ENCODE results near the gene TNFRSF12A.

TNFRSF12A gene

DNA sequence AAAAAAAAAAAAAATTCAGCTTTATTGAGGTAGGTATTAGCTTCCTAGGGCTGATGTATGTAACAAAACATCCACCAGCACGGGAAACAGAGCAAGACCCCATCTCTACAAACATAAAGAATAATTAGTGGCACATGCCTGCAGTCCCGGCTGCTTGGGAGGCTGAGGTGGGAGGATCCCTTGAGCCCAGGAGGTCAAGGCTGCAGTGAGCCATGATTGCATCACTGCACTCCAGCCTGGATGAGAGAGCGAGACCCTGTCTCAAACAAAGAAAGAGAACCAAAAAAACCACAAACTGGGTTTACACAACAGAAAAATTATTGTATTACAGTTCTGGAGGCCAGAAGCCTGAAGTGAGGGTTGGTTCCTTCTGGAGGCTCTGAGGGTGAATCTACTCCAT is 22.2 kb downstream of the TNFRSF12A start:
- TF ChIP-seq, protein P1, sequence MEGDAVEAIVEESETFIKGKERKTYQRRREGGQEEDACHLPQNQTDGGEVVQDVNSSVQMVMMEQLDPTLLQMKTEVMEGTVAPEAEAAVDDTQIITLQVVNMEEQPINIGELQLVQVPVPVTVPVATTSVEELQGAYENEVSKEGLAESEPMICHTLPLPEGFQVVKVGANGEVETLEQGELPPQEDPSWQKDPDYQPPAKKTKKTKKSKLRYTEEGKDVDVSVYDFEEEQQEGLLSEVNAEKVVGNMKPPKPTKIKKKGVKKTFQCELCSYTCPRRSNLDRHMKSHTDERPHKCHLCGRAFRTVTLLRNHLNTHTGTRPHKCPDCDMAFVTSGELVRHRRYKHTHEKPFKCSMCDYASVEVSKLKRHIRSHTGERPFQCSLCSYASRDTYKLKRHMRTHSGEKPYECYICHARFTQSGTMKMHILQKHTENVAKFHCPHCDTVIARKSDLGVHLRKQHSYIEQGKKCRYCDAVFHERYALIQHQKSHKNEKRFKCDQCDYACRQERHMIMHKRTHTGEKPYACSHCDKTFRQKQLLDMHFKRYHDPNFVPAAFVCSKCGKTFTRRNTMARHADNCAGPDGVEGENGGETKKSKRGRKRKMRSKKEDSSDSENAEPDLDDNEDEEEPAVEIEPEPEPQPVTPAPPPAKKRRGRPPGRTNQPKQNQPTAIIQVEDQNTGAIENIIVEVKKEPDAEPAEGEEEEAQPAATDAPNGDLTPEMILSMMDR (IDR thresholded peaks at IDR 0.05; ENCODE audit: low read depth, low read length, missing control alignments): no peak
- Histone ChIP-seq H3K27me3 (replicated peaks) (peaks cover 29% of the 10 kb centered on the region), H3K4me3 (ENCODE audit: low read depth, low read length) (no peak overlapping the region), H3K27ac (no peak overlapping the region), H3K36me3 (replicated peaks) (no peaks in the 10 kb centered on the region)
- DNase-seq: no peak
- in situ Hi-C loops (cut with HindIII; ENCODE audit: low pct_ligation_motif_present, low sequenced_read_pairs): no loop called here

DNA sequence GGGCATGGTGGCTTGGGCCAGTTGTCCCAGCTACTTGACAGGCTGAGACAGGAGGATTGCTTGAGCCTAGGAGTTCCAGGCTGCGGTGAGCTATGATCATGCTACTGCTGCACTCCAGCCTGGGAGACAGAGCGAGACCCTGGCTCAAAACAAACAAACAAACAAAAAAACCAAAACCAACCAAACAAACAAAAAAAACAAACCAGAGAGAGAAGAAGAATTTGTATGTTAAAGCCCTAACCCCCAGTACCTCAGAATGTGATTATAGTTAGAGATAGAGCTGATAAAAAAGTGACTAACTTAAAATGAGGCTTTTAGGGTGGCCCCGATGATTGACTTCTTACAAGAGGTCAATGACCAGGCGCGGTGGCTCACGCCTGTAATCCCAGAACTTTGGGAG is 24.5 kb downstream of the TNFRSF12A start:
- DNase-seq: no peak
- H3K36me3 ChIP-seq (replicated peaks): no peaks in the 10 kb centered on the region
- TF ChIP-seq, protein P1 (IDR thresholded peaks at IDR 0.05; ENCODE audit: low read depth, low read length, missing control alignments): no peak
- H3K4me3 ChIP-seq (ENCODE audit: low read depth, low read length): no peak overlapping the region
- H3K27ac ChIP-seq: no peak overlapping the region
- in situ Hi-C loops (cut with HindIII; ENCODE audit: low pct_ligation_motif_present, low sequenced_read_pairs): no loop called here
- peaks cover 11% of the 10 kb centered on the region for H3K27me3 ChIP-seq (replicated peaks)

DNA sequence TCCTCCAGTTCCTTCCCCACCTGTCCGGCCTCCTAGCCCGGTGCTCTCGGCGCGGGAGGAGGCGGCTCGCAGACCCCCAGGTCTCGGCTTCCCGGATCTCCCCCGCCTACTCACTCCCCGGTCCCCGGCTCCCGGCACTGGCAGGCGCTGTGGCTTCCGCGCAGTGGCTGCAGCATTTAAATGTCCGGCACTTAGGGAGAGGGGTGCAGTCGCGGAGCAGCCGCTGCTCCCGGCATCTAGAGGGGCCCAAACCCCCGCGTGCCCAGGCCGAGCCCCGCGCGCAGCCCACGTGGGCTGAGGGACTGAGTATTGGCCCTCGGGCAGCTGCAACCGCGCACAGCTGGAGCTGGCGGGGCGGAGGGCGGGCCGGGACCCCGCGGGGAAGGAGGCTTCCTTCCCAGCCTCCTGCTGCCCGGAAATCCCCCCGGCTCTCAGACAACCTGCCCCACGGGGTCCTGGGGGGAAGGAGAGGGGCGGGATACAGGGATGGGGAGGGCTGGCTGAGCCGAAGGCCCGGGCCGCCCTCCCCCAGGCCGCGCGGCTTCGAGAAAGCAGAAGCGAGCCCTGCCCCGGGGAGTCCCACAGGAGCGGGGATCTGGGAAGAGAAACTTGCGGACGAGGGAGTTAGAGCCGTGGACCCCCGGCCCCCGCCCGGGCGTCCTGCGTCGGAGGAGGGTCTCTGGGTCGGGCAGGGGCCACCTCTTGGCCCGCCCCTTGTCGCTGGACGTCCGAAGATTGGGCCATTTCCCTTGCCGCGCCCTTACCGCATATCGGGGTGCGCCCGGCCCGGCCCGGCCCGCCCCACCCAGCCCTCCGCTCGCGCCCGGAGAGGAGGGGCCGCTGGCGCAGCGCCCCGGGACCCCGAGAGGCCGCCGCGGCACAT is 25.8 kb downstream of the TNFRSF12A start, which contains the start of gene MMP25:
Gene MMP25, plus strand, starts transcription at position 804 of the 883 bp plus-strand sequence. CDS start 357 bp downstream, outside the sequence.
- Histone ChIP-seq H3K27me3 (replicated peaks) (peaks cover 11% of the 10 kb centered on the region), H3K27ac (no peak within 1 kb of the TSS), H3K36me3 (replicated peaks) (no peaks in the 10 kb centered on the region), H3K4me3 (ENCODE audit: low read depth, low read length) (peak within 1 kb of the TSS; percentile 51)
- no peak for DNase-seq
- in situ Hi-C loops (cut with HindIII; ENCODE audit: low pct_ligation_motif_present, low sequenced_read_pairs): no loop called here
- TF ChIP-seq, protein P1 (IDR thresholded peaks at IDR 0.05; ENCODE audit: low read depth, low read length, missing control alignments): no peak

DNA sequence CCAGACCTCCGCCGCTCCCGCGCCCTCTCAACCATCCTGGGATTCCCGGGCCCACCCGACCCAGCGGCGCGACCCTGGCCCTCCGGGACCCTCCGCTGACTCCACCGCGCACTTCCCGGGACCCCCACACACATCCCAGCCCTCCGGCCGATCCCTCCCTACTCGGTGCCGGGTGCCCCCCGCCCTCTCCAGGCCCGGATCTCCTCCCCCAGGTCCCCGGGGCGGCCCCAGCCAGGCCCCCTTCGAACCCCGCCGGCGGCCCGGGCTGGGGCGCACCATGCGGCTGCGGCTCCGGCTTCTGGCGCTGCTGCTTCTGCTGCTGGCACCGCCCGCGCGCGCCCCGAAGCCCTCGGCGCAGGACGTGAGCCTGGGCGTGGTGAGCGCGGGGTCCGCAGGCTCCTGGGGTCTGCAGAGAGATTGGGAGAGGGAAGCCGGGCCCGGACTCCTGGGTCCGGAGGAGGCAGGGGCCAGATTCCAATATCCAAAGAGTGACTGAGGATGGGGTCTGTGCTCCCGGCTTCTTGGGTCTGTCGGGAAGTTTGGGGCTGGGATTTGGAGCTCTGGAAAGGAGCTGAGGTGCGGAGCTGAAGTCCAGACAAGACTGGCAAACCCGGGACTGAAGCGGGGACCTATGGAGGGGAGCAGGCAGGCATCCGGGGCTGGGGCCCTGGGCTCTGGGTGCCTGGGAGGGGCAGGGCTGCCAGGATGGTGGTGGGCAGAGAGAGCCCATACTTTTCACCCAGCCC is 26.6 kb downstream of the TNFRSF12A start:
- no peak overlapping the region for H3K4me3 ChIP-seq (ENCODE audit: low read depth, low read length)
- in situ Hi-C loops (cut with HindIII; ENCODE audit: low pct_ligation_motif_present, low sequenced_read_pairs): no loop called here

GRCh38 chr16:3047387-3047720 is 27.2 kb downstream of the TNFRSF12A start:
- no peak overlapping the region for H3K27ac ChIP-seq
- in situ Hi-C loops (cut with HindIII; ENCODE audit: low pct_ligation_motif_present, low sequenced_read_pairs): no loop called here
- TF ChIP-seq, protein P1 (IDR thresholded peaks at IDR 0.05; ENCODE audit: low read depth, low read length, missing control alignments): no peak
- H3K36me3 ChIP-seq (replicated peaks): no peaks in the 10 kb centered on the region
- peaks cover 11% of the 10 kb centered on the region for H3K27me3 ChIP-seq (replicated peaks)
- no peak overlapping the region for H3K4me3 ChIP-seq (ENCODE audit: low read depth, low read length)
- no peak for DNase-seq

More for the DNA sequence above, 26.6 kb downstream of the TNFRSF12A start:
- Histone ChIP-seq H3K36me3 (replicated peaks) (no peaks in the 10 kb centered on the region), H3K27me3 (replicated peaks) (peaks cover 11% of the 10 kb centered on the region), H3K27ac (no peak overlapping the region)
- DNase-seq: no peak
- TF ChIP-seq, protein P1 (IDR thresholded peaks at IDR 0.05; ENCODE audit: low read depth, low read length, missing control alignments): no peak
